Measurements from ENCODE around the gene F13A1.
A peak's percentile ranks its signal among the peaks of the same experiment; 100 is the strongest.

F13A1 gene

GRCh38 chr6:6350696-6351095 lies 30.2 kb upstream of the F13A1 start:
- no peak for TF ChIP-seq CTCF (IDR thresholded peaks at IDR 0.05)
- no peak overlapping the region for H3K4me3 ChIP-seq (ENCODE audit: low read depth in 1 of 2, low read length in 1 of 2)
- no peaks in the 10 kb centered on the region for H3K9me3 ChIP-seq
- H3K4me1 ChIP-seq (ENCODE audit: control insufficient read depth in 1 of 2, insufficient read depth in 1 of 2, low read depth in 1 of 2, low read length in 1 of 2): peaks cover 13% of the 10 kb centered on the region in 2 experiments
- peaks cover 49% of the 10 kb centered on the region for H3K27me3 ChIP-seq
- H3K27ac ChIP-seq: no peak overlapping the region
- no peaks in the 10 kb centered on the region for H3K36me3 ChIP-seq

GRCh38 chr6:6348256-6348655 lies 27.8 kb upstream of the F13A1 start:
- Histone ChIP-seq H3K9me3 (no peaks in the 10 kb centered on the region), H3K36me3 (no peaks in the 10 kb centered on the region), H3K27me3 (peaks cover 49% of the 10 kb centered on the region), H3K27ac (no peak overlapping the region), H3K4me1 (ENCODE audit: control insufficient read depth in 1 of 2, insufficient read depth in 1 of 2, low read depth in 1 of 2, low read length in 1 of 2) (peaks cover 13% of the 10 kb centered on the region in 2 experiments), H3K4me3 (ENCODE audit: low read depth in 1 of 2, low read length in 1 of 2) (peak overlapping the region in 1 of 2 experiments; percentile 26)
- TF ChIP-seq CTCF (IDR thresholded peaks at IDR 0.05): no peak

- no peaks in the 10 kb centered on the region for H3K9me3 ChIP-seq
- no peaks in the 10 kb centered on the region for H3K36me3 ChIP-seq
- peaks cover 49% of the 10 kb centered on the region for H3K27me3 ChIP-seq
- H3K27ac ChIP-seq: no peak overlapping the region
- TF ChIP-seq CTCF (IDR thresholded peaks at IDR 0.05): no peak
- no peak overlapping the region for H3K4me3 ChIP-seq (ENCODE audit: low read depth in 1 of 2, low read length in 1 of 2)
- H3K4me1 ChIP-seq (ENCODE audit: control insufficient read depth in 1 of 2, insufficient read depth in 1 of 2, low read depth in 1 of 2, low read length in 1 of 2): peaks cover 13% of the 10 kb centered on the region in 2 experiments
Observed at GRCh38 chr6:6346427-6347023, 26.1 kb upstream of the F13A1 start.

GRCh38 chr6:6333501-6333900 lies 13.0 kb upstream of the F13A1 start:
- H3K36me3 ChIP-seq: no peaks in the 10 kb centered on the region
- TF ChIP-seq CTCF (IDR thresholded peaks at IDR 0.05): no peak
- H3K4me3 ChIP-seq (ENCODE audit: low read depth in 1 of 2, low read length in 1 of 2): no peak overlapping the region
- no peaks in the 10 kb centered on the region for H3K27me3 ChIP-seq
- H3K4me1 ChIP-seq (ENCODE audit: control insufficient read depth in 1 of 2, insufficient read depth in 1 of 2, low read depth in 1 of 2, low read length in 1 of 2): no peaks in the 10 kb centered on the region
- H3K9me3 ChIP-seq: no peaks in the 10 kb centered on the region
- no peak overlapping the region for H3K27ac ChIP-seq

- Histone ChIP-seq H3K9me3 (no peaks in the 10 kb centered on the region), H3K36me3 (no peaks in the 10 kb centered on the region), H3K27me3 (no peaks in the 10 kb centered on the region), H3K27ac (no peak overlapping the region), H3K4me3 (ENCODE audit: low read depth in 1 of 2, low read length in 1 of 2) (no peak overlapping the region), H3K4me1 (ENCODE audit: control insufficient read depth in 1 of 2, insufficient read depth in 1 of 2, low read depth in 1 of 2, low read length in 1 of 2) (no peaks in the 10 kb centered on the region)
- no peak for TF ChIP-seq CTCF (IDR thresholded peaks at IDR 0.05)
Observed at GRCh38 chr6:6332811-6333244, 12.4 kb upstream of the F13A1 start.

All from neutrophil (primary cell).